ENCODE measurements around the gene MEN1.

MEN1 gene

GRCh38 chr11:64778473-64779298 is 31.7 kb downstream of the MEN1 start, which contains the start of gene SF1:
SF1 (minus strand) TSS chr11:64778542; CDS start chr11:64778392, 150 bp downstream.
- H3K4me1 Mint-ChIP-seq (ENCODE audit: low read depth), result peaks cover 45% of the 10 kb centered on the region
- peak within 1 kb of the TSS; percentile 93 for H3K4me3 Mint-ChIP-seq
- H3K9me3 Mint-ChIP-seq, result no peaks in the 10 kb centered on the region
- H3K27ac Mint-ChIP-seq, result peak within 1 kb of the TSS; percentile 99
- DNase-seq (ENCODE audit: low spot score), result peak; percentile 100
- H3K36me3 Mint-ChIP-seq (ENCODE audit: low read depth), result peaks cover 43% of the 10 kb centered on the region
- H3K27me3 Mint-ChIP-seq (ENCODE audit: low read depth), result peaks cover 2% of the 10 kb centered on the region

GRCh38 chr11:64778223-64778472 is 32.2 kb downstream of the MEN1 start:
- peak overlapping the region; percentile 99 for H3K27ac Mint-ChIP-seq
- H3K36me3 Mint-ChIP-seq (ENCODE audit: low read depth), result peaks cover 49% of the 10 kb centered on the region
- H3K27me3 Mint-ChIP-seq (ENCODE audit: low read depth), result peaks cover 2% of the 10 kb centered on the region
- DNase-seq (ENCODE audit: low spot score), result no peak
- peaks cover 49% of the 10 kb centered on the region for H3K4me1 Mint-ChIP-seq (ENCODE audit: low read depth)
- peak overlapping the region; percentile 93 for H3K4me3 Mint-ChIP-seq
- H3K9me3 Mint-ChIP-seq, result no peaks in the 10 kb centered on the region

- Mint-ChIP-seq H3K4me3 (peak overlapping the region; percentile 82), H3K36me3 (ENCODE audit: low read depth) (peaks cover 54% of the 10 kb centered on the region), H3K4me1 (ENCODE audit: low read depth) (peaks cover 54% of the 10 kb centered on the region), H3K27me3 (ENCODE audit: low read depth) (peaks cover 2% of the 10 kb centered on the region), H3K27ac (peak overlapping the region; percentile 63), H3K9me3 (no peaks in the 10 kb centered on the region)
- peak; percentile 82 for DNase-seq (ENCODE audit: low spot score)
Observed at GRCh38 chr11:64777449-64778222, 32.7 kb downstream of the MEN1 start.

- Mint-ChIP-seq H3K36me3 (ENCODE audit: low read depth) (peaks cover 60% of the 10 kb centered on the region), H3K4me1 (ENCODE audit: low read depth) (peaks cover 62% of the 10 kb centered on the region), H3K27ac (peak overlapping the region; percentile 63), H3K4me3 (peak overlapping the region; percentile 82), H3K9me3 (no peaks in the 10 kb centered on the region), H3K27me3 (ENCODE audit: low read depth) (peaks cover 2% of the 10 kb centered on the region)
- DNase-seq (ENCODE audit: low spot score), result no peak
Observed at GRCh38 chr11:64776875-64777274, 33.5 kb downstream of the MEN1 start.

- H3K27ac Mint-ChIP-seq, result peak overlapping the region; percentile 63
- H3K36me3 Mint-ChIP-seq (ENCODE audit: low read depth), result peaks cover 64% of the 10 kb centered on the region
- H3K4me1 Mint-ChIP-seq (ENCODE audit: low read depth), result peaks cover 66% of the 10 kb centered on the region
- no peak for DNase-seq (ENCODE audit: low spot score)
- peak overlapping the region; percentile 82 for H3K4me3 Mint-ChIP-seq
- H3K27me3 Mint-ChIP-seq (ENCODE audit: low read depth), result peaks cover 2% of the 10 kb centered on the region
- no peaks in the 10 kb centered on the region for H3K9me3 Mint-ChIP-seq
Observed at GRCh38 chr11:64776425-64776824, 33.9 kb downstream of the MEN1 start.

GRCh38 chr11:64774144-64774543 is 36.2 kb downstream of the MEN1 start:
- Mint-ChIP-seq H3K4me1 (ENCODE audit: low read depth) (peaks cover 61% of the 10 kb centered on the region), H3K36me3 (ENCODE audit: low read depth) (peaks cover 80% of the 10 kb centered on the region), H3K27ac (no peak overlapping the region), H3K9me3 (no peaks in the 10 kb centered on the region), H3K4me3 (no peak overlapping the region), H3K27me3 (ENCODE audit: low read depth) (peaks cover 2% of the 10 kb centered on the region)
- DNase-seq (ENCODE audit: low spot score), result no peak

GRCh38 chr11:64772303-64773018 is 37.9 kb downstream of the MEN1 start:
- H3K27me3 Mint-ChIP-seq (ENCODE audit: low read depth), result no peaks in the 10 kb centered on the region
- H3K36me3 Mint-ChIP-seq (ENCODE audit: low read depth), result peaks cover 94% of the 10 kb centered on the region
- no peak for DNase-seq (ENCODE audit: low spot score)
- H3K27ac Mint-ChIP-seq, result peak overlapping the region; percentile 75
- peaks cover 71% of the 10 kb centered on the region for H3K4me1 Mint-ChIP-seq (ENCODE audit: low read depth)
- H3K4me3 Mint-ChIP-seq, result peak overlapping the region; percentile 67
- no peaks in the 10 kb centered on the region for H3K9me3 Mint-ChIP-seq

- peaks cover 71% of the 10 kb centered on the region for H3K4me1 Mint-ChIP-seq (ENCODE audit: low read depth)
- DNase-seq (ENCODE audit: low spot score), result no peak
- no peaks in the 10 kb centered on the region for H3K27me3 Mint-ChIP-seq (ENCODE audit: low read depth)
- H3K36me3 Mint-ChIP-seq (ENCODE audit: low read depth), result peaks cover 94% of the 10 kb centered on the region
- H3K4me3 Mint-ChIP-seq, result peak overlapping the region; percentile 67
- H3K27ac Mint-ChIP-seq, result peak overlapping the region; percentile 75
- no peaks in the 10 kb centered on the region for H3K9me3 Mint-ChIP-seq
Observed at GRCh38 chr11:64771861-64772260, 38.5 kb downstream of the MEN1 start.

GRCh38 chr11:64770120-64770519 is 40.2 kb downstream of the MEN1 start:
- Mint-ChIP-seq H3K9me3 (no peaks in the 10 kb centered on the region), H3K27ac (peak overlapping the region; percentile 38), H3K4me1 (ENCODE audit: low read depth) (peaks cover 62% of the 10 kb centered on the region), H3K36me3 (ENCODE audit: low read depth) (peaks cover 91% of the 10 kb centered on the region), H3K4me3 (no peak overlapping the region), H3K27me3 (ENCODE audit: low read depth) (no peaks in the 10 kb centered on the region)
- DNase-seq (ENCODE audit: low spot score), result no peak

GRCh38 chr11:64769283-64769682 is 41.1 kb downstream of the MEN1 start:
- DNase-seq (ENCODE audit: low spot score), result no peak
- H3K4me1 Mint-ChIP-seq (ENCODE audit: low read depth), result peaks cover 63% of the 10 kb centered on the region
- peaks cover 91% of the 10 kb centered on the region for H3K36me3 Mint-ChIP-seq (ENCODE audit: low read depth)
- peak overlapping the region; percentile 4 for H3K27ac Mint-ChIP-seq
- H3K27me3 Mint-ChIP-seq (ENCODE audit: low read depth), result no peaks in the 10 kb centered on the region
- H3K9me3 Mint-ChIP-seq, result no peaks in the 10 kb centered on the region
- H3K4me3 Mint-ChIP-seq, result no peak overlapping the region

- H3K9me3 Mint-ChIP-seq, result no peaks in the 10 kb centered on the region
- H3K27me3 Mint-ChIP-seq (ENCODE audit: low read depth), result no peaks in the 10 kb centered on the region
Observed at GRCh38 chr11:64768300-64768694, 42.1 kb downstream of the MEN1 start.

GRCh38 chr11:64767344-64768299 is 42.7 kb downstream of the MEN1 start:
- Mint-ChIP-seq H3K4me3 (peak overlapping the region; percentile 51), H3K4me1 (ENCODE audit: low read depth) (peaks cover 66% of the 10 kb centered on the region), H3K27me3 (ENCODE audit: low read depth) (no peaks in the 10 kb centered on the region), H3K36me3 (ENCODE audit: low read depth) (peaks cover 92% of the 10 kb centered on the region), H3K27ac (peak overlapping the region; percentile 74), H3K9me3 (no peaks in the 10 kb centered on the region)
- peak; percentile 65 for DNase-seq (ENCODE audit: low spot score)

More at GRCh38 chr11:64768300-64768694, 42.1 kb downstream of the MEN1 start:
- H3K36me3 Mint-ChIP-seq (ENCODE audit: low read depth), result peaks cover 92% of the 10 kb centered on the region
- no peak for DNase-seq (ENCODE audit: low spot score)
- H3K4me3 Mint-ChIP-seq, result no peak overlapping the region
- H3K27ac Mint-ChIP-seq, result peak overlapping the region; percentile 10
- H3K4me1 Mint-ChIP-seq (ENCODE audit: low read depth), result peaks cover 66% of the 10 kb centered on the region

GRCh38 chr11:64766881-64767280 is 43.5 kb downstream of the MEN1 start:
- DNase-seq (ENCODE audit: low spot score), result no peak
- Mint-ChIP-seq H3K4me3 (no peak overlapping the region), H3K9me3 (no peaks in the 10 kb centered on the region), H3K36me3 (ENCODE audit: low read depth) (peaks cover 91% of the 10 kb centered on the region), H3K27me3 (ENCODE audit: low read depth) (no peaks in the 10 kb centered on the region), H3K27ac (no peak overlapping the region), H3K4me1 (ENCODE audit: low read depth) (peaks cover 66% of the 10 kb centered on the region)

Measured in T-helper 2 cell treated with Interferon-gamma antibody and Interleukin-4, amounts not matched to agents 5 μg/mL and 100 μg/mL, for 36 hours (primary cell).